Glutamatergic neuron (in vitro differentiated cells): Measurements from ENCODE around the gene GRIA3. TPM values are rescaled to one million over a fixed set of nuclear protein-coding genes. Genes with fewer than 3 reads are reported as not detected.
"Not testable (repeated sequence)": the region's sequence is repeated elsewhere in the genome, so short reads cannot be mapped to it uniquely, and the experiment has no call there.

Experiments used
- DNase-seq: peaks from one replicate; pipeline ENCODE4 v3.0.0; 2022
- H3K27ac Mint-ChIP-seq: one replicate; pipeline ENCODE4 v1.8.0; 2020; ENCODE audit warnings: mild to moderate bottlenecking, mixed read lengths, inconsistent platforms; ENCODE audit not compliant: unreplicated experiment
- H3K27me3 Mint-ChIP-seq: one replicate; pipeline ENCODE4 v1.8.0; 2020; ENCODE audit warnings: mild to moderate bottlenecking, moderate library complexity, mixed read lengths, inconsistent platforms; ENCODE audit not compliant: unreplicated experiment
- H3K36me3 Mint-ChIP-seq: one replicate; pipeline ENCODE4 v1.8.0; 2020; ENCODE audit warnings: mild to moderate bottlenecking, mixed read lengths, inconsistent platforms; ENCODE audit not compliant: unreplicated experiment
- H3K4me1 Mint-ChIP-seq: one replicate; pipeline ENCODE4 v1.8.0; 2020; ENCODE audit warnings: mild to moderate bottlenecking, low read depth, mixed read lengths, inconsistent platforms; ENCODE audit not compliant: unreplicated experiment
- H3K4me3 Mint-ChIP-seq: one replicate; pipeline ENCODE4 v1.8.0; 2020; ENCODE audit warnings: mild to moderate bottlenecking, mixed read lengths, inconsistent platforms; ENCODE audit not compliant: unreplicated experiment
- H3K9me3 Mint-ChIP-seq: one replicate; pipeline ENCODE4 v1.8.0; 2020; ENCODE audit warnings: mild to moderate bottlenecking, moderate library complexity, mixed read lengths, inconsistent platforms; ENCODE audit not compliant: unreplicated experiment
- CTCF ChIP-seq: fragments of 200-600 bp; sonication (generic); IDR thresholded peaks from one replicate; pipeline ENCODE4 v1.5.0; 2021; ENCODE audit not compliant: partially characterized antibody, unreplicated experiment
- total RNA-seq: library from RNA; stranded (reverse); fragmentation: NEBNext Ultra II Directional; extraction: Animal tissue kit (Norgen Biotek cat#: 25700); gene quantifications from one replicate; pipeline ENCODE4 v1.2.1, GENCODE V29; 2021; ENCODE audit not compliant: unreplicated experiment

GRIA3 gene
- total RNA-seq, 1 donor from 2014 or later = 9.7 TPM

DNA sequence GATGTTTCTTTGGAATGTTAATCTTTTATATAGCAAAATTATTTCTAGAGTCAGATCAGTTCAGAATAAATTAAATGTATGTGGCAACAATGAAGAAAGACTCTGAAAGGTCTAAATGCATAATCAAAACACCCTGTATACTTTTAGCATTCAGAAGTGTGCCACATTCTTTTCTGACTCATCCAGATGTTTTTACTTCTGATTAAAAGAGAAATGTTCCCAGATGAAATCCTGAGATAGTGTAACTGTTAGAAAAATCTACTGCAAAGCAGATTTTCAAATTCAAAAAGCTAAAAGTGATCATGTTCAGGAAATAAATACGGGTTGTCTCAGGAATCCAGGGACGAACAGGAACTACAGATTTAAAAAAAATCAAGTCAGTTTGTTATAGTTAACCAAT is 241.4 kb downstream of the GRIA3 start:
- no peak for TF ChIP-seq CTCF
- no peak for DNase-seq
- Mint-ChIP-seq H3K27ac (no peak overlapping the region), H3K4me1 (no peaks in the 10 kb centered on the region), H3K9me3 (peaks cover 2% of the 10 kb centered on the region), H3K4me3 (no peak overlapping the region), H3K36me3 (no peaks in the 10 kb centered on the region), H3K27me3 (no peaks in the 10 kb centered on the region)

DNA sequence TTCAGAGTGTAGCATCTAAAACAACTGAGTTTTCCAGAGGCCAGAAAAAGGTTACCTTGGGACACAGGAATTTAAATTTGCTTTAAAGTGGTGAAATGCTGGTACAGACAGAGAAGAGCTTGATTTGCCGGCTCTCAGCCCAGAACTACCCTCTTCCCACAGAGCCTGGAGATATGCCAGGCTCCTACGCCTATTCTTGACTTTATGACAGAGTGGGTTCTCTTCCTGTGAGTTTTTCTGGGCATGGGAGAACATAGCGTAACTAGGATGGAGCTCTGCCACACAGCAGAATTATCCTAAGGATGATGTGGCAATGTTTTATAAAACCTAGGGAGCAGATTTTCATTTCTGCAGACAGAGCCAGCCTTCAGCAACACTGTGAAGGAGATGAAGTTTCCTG is 241.8 kb downstream of the GRIA3 start:
- Mint-ChIP-seq H3K4me1 (no peaks in the 10 kb centered on the region), H3K27ac (no peak overlapping the region), H3K36me3 (no peaks in the 10 kb centered on the region), H3K27me3 (no peaks in the 10 kb centered on the region), H3K4me3 (no peak overlapping the region), H3K9me3 (peaks cover 2% of the 10 kb centered on the region)
- DNase-seq = no peak
- TF ChIP-seq CTCF = no peak

DNA sequence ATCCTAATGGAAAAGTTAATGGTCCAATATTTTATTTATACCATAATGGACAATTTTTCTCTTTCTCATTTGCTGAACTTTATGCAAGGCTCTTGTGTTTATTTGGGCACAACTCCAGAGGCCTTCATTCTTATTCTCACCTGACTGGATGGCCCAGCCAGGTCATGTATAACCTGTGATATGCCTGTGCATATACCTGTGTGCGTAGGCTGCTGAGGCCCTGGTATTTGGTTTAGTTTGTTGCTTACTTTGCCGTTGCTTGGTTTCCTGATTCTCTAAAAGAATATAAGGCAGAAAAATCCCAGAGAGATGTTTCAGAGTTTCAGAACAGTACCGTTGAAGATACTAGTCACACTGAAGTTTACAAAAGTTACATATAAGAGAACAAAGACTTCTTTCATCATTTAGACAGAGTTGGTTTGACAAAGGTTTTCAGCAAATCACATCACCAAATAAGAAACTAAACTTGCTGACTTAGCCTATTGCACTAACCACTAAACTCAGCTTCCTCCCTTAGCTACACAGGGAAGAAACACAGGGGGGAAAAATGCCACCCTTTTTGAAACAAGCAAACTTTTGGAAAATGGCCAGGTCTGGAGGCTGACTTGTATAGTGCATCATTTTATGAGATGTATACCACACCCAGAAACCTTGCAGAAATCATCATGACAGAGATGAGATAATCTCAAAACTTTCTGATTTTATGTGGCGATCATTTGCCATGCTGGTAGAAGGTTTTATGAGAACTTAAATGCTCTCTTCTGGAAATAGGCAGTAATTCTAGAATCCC is 248.5 kb downstream of the GRIA3 start:
- Mint-ChIP-seq H3K27me3 (no peaks in the 10 kb centered on the region), H3K9me3 (no peaks in the 10 kb centered on the region), H3K36me3 (no peaks in the 10 kb centered on the region), H3K4me3 (no peak overlapping the region), H3K4me1 (no peaks in the 10 kb centered on the region), H3K27ac (no peak overlapping the region)
- TF ChIP-seq CTCF = no peak
- no peak for DNase-seq

DNA sequence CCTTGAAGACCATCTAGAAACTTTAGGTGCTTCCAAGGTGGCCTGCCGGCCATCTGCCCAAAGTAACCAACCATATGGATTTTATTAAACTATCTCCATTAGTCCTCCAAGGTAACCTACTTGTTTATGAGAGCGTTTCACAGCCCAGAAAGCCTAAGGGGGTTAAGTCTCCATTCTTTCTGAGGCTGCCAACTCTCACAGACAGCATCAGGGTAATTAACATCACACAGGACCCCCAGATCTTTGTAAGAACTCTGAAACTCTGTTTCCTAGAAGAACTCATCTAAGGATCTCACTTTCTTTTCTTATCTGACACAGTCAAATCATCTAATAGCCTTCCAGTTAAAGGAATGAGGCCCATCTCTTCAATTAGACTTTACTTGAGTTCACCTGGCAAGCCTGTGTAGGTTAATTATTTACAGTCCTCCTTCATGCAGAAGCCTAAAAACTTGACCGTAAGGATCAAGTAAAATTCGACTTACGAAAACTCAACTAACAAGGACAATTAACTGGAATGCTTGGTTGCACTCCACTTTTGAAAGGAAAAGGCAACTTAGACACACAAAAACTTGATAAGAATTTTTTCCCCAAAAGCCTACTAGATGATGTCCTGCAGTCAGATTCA is 252.5 kb downstream of the GRIA3 start:
- no peak for DNase-seq
- no peak overlapping the region for H3K27ac Mint-ChIP-seq
- no peak for TF ChIP-seq CTCF
- no peak overlapping the region for H3K4me3 Mint-ChIP-seq
- H3K9me3 Mint-ChIP-seq = peaks cover 1% of the 10 kb centered on the region
- no peaks in the 10 kb centered on the region for H3K27me3 Mint-ChIP-seq
- H3K4me1 Mint-ChIP-seq = no peaks in the 10 kb centered on the region
- H3K36me3 Mint-ChIP-seq = no peaks in the 10 kb centered on the region

GRCh38 chrX:123439926-123440325 is 255.8 kb downstream of the GRIA3 start:
- not testable (repeated sequence) for H3K4me1 Mint-ChIP-seq, H3K27ac Mint-ChIP-seq, DNase-seq, H3K9me3 Mint-ChIP-seq, H3K4me3 Mint-ChIP-seq, H3K36me3 Mint-ChIP-seq, H3K27me3 Mint-ChIP-seq
